T-helper 2 cell treated with Interferon-gamma antibody and Interleukin-4, amounts not matched to agents 5 μg/mL and 100 μg/mL, for 36 hours (primary cell): ENCODE measurements around the gene SLC37A1.

Experiments
- DNase-seq: peaks from one replicate; pipeline ENCODE4 v3.0.0; 2021; ENCODE audit warnings: low spot score
- H3K27ac Mint-ChIP-seq: one replicate; pipeline ENCODE4 v1.8.0; 2021; ENCODE audit warnings: mild to moderate bottlenecking, mixed read lengths
- H3K27me3 Mint-ChIP-seq: one replicate; pipeline ENCODE4 v1.8.0; 2021; ENCODE audit warnings: low read depth, mixed read lengths
- H3K36me3 Mint-ChIP-seq: one replicate; pipeline ENCODE4 v1.8.0; 2021; ENCODE audit warnings: low read depth, mixed read lengths
- H3K4me1 Mint-ChIP-seq: one replicate; pipeline ENCODE4 v1.8.0; 2021; ENCODE audit warnings: low read depth, mixed read lengths
- H3K4me3 Mint-ChIP-seq: one replicate; pipeline ENCODE4 v1.8.0; 2022; ENCODE audit warnings: mild to moderate bottlenecking, moderate library complexity, mixed read lengths
- H3K9me3 Mint-ChIP-seq: one replicate; pipeline ENCODE4 v1.8.0; 2021; ENCODE audit warnings: mixed read lengths

The SLC37A1 gene

DNA sequence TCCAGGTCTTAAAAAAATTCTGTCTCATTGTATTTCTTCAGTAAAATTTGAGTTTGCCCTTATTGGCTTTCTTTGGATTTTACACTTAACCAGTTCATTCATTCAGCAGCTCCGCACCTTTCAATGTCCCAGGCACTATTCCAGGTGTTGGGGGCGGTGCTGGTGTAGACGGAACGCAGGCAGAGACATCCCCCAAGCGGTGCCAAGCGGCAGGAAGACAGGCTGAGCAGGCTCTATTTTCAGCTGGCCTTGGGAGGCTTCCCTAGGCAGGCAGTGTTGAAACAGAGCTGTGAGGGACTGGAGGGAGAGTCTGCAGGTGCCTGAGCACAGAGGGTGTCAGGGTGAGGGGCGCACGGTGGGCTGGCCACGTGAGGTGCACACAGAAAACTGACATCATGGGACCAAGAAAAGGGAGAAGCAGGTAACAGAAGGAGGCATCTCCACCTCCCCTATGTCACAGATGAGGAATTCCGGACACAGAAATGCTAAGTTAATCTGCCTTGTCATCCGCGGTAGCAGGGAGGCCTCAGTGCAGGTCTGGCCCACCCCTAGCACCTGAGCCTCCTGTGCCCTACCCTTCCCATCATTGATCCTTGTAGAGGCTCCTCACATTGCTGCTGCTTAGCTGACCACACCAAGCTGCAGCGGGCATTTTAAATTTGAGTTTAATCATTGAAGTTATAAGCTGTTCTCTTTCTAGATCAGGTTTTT is 40.8 kb downstream of the SLC37A1 start:
- Mint-ChIP-seq H3K4me3 (no peak overlapping the region), H3K4me1 (no peaks in the 10 kb centered on the region), H3K36me3 (peaks cover 4% of the 10 kb centered on the region), H3K9me3 (no peaks in the 10 kb centered on the region), H3K27ac (no peak overlapping the region), H3K27me3 (no peaks in the 10 kb centered on the region)
- DNase-seq, result no peak

DNA sequence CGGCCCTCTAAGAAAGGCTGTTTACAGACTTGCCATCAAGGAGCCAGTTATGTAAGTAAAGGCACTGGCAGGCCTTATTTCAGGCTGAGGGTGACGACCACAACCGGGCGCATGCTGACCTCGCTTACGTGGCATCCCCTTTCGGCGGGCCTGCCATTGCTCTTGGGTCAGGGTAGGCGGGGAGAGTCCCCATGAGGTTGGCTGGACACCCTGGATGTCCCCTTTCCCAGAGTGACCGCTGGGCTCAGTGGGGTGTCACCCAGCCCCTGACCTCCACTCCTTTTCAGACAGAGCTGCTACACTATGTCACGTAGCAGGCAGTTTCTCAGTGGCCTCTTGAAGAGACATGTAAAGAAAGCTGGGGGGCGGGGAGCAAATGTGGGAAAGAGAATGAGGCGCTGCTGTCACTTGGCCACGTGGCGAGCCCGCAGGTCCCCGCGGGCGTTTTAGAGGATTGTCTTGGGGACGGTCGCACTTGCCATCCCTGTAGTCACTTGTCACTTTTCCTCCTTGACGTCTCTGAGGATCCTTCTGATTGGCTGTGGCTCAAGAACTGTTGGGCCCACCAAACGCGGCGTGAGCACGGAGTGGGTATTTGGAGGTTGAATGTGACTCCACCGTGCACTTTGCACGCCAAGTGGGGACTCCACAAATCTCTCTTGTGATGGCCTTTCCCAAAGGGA is 42.2 kb downstream of the SLC37A1 start:
- DNase-seq, result no peak
- Mint-ChIP-seq H3K4me1 (no peaks in the 10 kb centered on the region), H3K27ac (no peak overlapping the region), H3K27me3 (no peaks in the 10 kb centered on the region), H3K36me3 (no peaks in the 10 kb centered on the region), H3K9me3 (no peaks in the 10 kb centered on the region), H3K4me3 (no peak overlapping the region)

DNA sequence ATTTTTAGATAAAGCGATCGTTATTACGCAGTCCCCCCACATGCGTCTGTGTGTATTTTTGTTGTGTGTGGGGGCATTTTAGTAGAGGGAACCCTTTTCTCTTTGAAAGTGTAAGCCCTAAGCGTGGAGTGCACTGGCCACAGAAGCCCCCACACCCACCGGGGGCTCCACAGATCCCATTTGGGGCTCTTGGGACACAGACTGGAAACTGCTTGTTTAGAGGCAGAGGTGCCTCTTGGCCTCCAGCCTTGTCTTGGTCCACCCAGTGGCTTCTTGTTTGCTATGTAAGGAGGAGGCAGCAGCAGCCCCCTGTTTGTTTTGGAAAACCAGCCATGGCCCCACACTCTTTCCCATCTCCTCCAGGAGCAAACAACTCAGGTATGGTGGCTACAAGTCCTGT is 42.8 kb downstream of the SLC37A1 start:
- no peak for DNase-seq
- Mint-ChIP-seq H3K27ac (no peak overlapping the region), H3K27me3 (no peaks in the 10 kb centered on the region), H3K4me1 (no peaks in the 10 kb centered on the region), H3K36me3 (no peaks in the 10 kb centered on the region), H3K4me3 (no peak overlapping the region), H3K9me3 (no peaks in the 10 kb centered on the region)

DNA sequence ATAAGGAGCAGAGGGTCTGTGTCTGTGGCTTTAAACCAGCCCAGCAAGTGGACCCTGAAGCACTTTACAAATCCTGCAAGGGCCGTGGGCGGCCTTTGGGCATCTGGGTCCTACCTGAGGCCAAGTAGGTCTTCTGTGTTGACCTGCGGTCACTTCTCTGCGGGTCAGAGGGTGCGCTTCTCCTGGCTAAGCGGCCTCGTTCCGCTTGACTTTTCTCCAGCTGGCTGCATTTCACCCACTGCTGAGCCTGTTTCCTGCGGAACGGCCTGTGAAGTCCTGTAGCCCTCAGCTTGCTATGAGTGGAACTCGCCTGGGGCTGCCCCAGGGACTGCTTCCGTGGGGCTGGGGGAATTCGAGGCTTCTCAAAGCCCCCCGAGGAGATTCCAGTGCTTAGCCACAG is 43.3 kb downstream of the SLC37A1 start:
- no peak overlapping the region for H3K27ac Mint-ChIP-seq
- no peaks in the 10 kb centered on the region for H3K9me3 Mint-ChIP-seq
- no peak for DNase-seq
- H3K27me3 Mint-ChIP-seq, result no peaks in the 10 kb centered on the region
- H3K4me1 Mint-ChIP-seq, result no peaks in the 10 kb centered on the region
- no peak overlapping the region for H3K4me3 Mint-ChIP-seq
- no peaks in the 10 kb centered on the region for H3K36me3 Mint-ChIP-seq

DNA sequence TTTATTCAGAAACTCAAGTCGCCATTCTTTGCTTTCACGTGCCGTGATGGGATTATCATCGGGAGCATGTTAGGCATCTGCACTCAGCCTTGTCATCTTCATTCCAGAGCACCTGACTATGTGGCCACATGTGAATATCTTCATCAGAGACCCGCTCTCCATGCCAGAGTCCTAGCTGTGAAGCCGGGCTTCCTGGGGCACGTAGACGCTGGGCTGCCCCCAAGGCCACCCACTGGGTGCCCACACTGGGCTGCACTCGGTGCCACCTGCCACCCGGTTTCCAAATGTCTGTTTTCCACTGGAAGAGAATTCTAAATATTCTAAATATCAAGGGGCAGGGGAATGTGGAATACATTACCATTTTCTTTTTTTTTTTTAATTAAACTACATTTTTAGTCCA is 43.8 kb downstream of the SLC37A1 start:
- Mint-ChIP-seq H3K36me3 (no peaks in the 10 kb centered on the region), H3K4me1 (no peaks in the 10 kb centered on the region), H3K27me3 (no peaks in the 10 kb centered on the region), H3K4me3 (no peak overlapping the region), H3K27ac (no peak overlapping the region), H3K9me3 (no peaks in the 10 kb centered on the region)
- no peak for DNase-seq

DNA sequence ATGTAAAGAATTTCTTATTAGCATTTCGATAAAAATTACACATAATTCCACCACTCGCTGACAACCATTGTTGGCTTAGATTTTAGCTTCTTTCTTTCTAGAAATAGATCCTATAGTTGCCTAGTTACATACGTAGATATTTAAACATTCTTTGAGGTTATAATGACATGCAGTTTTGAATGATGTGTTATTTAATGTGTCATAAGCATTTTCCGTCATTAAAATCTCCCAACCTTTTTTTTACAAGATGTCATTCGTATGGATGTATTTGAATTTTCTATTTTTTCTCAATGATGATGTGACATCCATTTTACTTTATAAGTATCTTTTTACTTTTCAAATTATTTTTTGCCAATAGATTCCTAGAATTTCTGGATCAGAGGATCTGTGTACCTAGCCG is 44.7 kb downstream of the SLC37A1 start:
- no peaks in the 10 kb centered on the region for H3K9me3 Mint-ChIP-seq
- no peak overlapping the region for H3K27ac Mint-ChIP-seq
- no peaks in the 10 kb centered on the region for H3K4me1 Mint-ChIP-seq
- H3K4me3 Mint-ChIP-seq, result no peak overlapping the region
- no peaks in the 10 kb centered on the region for H3K27me3 Mint-ChIP-seq
- no peaks in the 10 kb centered on the region for H3K36me3 Mint-ChIP-seq
- DNase-seq, result no peak

DNA sequence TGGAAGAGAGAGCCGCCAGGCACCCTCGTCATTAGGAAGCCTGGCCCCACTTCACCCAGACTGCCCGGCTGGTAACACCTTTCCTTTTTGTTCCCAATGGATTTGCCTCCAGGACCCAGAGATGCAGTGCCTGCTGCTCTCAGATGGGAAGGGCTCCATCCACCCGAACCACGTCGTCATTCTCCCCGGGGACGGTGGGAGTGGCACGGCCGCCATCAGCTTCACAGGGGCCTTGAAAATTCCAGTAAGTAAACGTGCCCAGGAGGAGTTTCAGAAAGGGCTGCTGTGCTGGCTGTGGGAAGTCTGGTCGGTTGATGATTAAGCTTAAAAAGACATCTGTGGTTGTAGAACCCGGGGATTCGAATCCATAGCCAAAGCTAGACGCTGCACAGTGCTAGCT is 45.2 kb downstream of the SLC37A1 start:
- Mint-ChIP-seq H3K27me3 (no peaks in the 10 kb centered on the region), H3K4me3 (no peak overlapping the region), H3K9me3 (no peaks in the 10 kb centered on the region), H3K4me1 (no peaks in the 10 kb centered on the region), H3K36me3 (no peaks in the 10 kb centered on the region), H3K27ac (no peak overlapping the region)
- no peak for DNase-seq

DNA sequence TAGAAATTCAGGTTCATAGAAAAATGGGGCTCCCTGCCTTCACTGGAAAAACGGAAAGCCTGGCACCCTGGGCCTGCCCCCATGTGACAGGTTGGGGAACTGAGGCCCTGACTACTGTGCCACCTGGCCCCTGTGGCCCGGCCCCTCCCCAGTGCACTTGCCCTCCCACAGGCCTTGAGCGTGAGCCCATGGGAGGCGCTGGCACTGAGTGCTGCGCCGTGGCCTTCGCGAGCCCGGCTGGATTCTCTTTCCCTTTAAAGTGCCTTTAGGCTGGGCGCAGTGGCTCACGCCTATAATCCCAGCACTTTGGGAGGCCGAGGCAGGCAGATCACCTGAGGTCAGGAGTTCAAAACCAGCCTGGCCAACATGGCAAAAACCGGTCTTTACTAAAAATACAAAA is 45.7 kb downstream of the SLC37A1 start:
- Mint-ChIP-seq H3K36me3 (no peaks in the 10 kb centered on the region), H3K9me3 (no peaks in the 10 kb centered on the region), H3K4me3 (no peak overlapping the region), H3K4me1 (no peaks in the 10 kb centered on the region), H3K27me3 (no peaks in the 10 kb centered on the region), H3K27ac (no peak overlapping the region)
- DNase-seq, result no peak

DNA sequence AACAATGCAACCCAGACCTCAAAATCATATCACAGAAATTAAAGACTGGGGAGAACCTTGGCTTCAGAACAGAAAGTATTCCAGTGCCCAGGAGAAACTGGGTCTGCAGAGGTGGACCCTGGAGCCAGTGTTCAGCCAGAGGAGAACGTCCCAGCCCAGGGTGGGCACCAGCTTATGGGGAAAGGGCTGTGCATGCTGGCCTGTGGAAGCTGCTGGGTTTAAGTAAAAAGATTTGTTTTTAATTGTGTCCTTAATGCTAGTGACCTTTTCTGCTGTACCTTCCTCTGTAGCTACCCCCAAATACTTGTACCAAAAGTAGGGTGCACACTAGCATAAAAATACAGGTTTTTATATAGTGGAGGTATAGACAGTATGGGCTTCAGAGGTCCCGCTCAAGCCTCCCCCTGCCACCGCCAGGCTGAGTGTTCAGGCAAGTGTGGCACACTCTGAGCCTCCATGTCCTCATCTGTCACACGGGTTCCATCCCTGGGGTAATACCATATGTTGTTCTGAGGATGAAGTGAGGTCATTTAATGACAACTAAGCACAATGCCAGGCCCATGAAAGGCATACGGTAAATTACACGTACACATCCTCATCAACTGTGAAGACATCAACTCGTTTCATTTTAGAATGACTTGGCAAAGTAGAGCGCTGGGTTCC is 47.0 kb downstream of the SLC37A1 start:
- no peak overlapping the region for H3K4me3 Mint-ChIP-seq
- H3K27me3 Mint-ChIP-seq, result no peaks in the 10 kb centered on the region
- DNase-seq, result no peak
- no peaks in the 10 kb centered on the region for H3K36me3 Mint-ChIP-seq
- no peaks in the 10 kb centered on the region for H3K4me1 Mint-ChIP-seq
- H3K9me3 Mint-ChIP-seq, result no peaks in the 10 kb centered on the region
- no peak overlapping the region for H3K27ac Mint-ChIP-seq

DNA sequence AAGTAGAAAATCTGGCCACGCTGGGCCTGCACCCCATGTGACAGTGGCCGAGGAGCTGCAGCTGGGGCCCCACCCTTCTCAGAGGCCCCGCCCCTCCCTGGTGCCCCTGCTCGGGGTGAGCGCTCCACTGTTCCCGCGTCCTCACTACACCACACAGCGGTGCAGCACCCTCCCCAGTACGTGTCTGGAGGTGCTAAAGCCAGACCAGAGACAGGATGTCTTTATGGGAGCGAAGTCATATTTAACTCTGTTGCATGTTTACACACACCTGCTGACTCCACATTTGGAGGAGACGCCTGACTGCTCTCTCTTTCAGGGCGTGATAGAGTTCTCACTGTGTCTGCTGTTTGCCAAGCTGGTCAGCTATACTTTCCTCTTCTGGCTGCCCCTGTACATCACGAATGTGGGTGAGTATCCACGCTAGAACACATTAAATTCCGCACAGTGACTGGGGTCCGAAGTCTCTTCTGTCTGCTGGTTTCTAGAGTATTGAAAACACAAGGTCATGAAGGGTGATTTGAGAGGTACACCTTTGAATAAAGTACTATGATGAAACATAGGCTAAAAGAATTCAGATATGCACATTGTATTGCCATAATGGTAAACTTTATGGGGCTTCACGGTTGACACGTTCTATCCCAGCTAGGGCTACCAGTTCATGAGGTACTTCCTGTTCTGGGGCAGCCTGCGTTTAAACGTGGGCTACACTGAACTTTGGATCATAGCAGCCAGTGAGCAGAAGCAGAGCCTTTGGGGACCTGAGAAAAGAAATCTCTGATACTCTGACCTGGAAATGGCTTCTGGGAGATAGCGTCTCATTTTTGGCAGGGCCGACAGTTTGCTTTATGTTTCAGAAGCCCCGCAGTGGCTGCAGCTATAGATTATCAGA is 48.4 kb downstream of the SLC37A1 start:
- H3K4me3 Mint-ChIP-seq, result no peak overlapping the region
- no peaks in the 10 kb centered on the region for H3K9me3 Mint-ChIP-seq
- DNase-seq, result no peak
- no peaks in the 10 kb centered on the region for H3K36me3 Mint-ChIP-seq
- no peak overlapping the region for H3K27ac Mint-ChIP-seq
- no peaks in the 10 kb centered on the region for H3K27me3 Mint-ChIP-seq
- H3K4me1 Mint-ChIP-seq, result no peaks in the 10 kb centered on the region

DNA sequence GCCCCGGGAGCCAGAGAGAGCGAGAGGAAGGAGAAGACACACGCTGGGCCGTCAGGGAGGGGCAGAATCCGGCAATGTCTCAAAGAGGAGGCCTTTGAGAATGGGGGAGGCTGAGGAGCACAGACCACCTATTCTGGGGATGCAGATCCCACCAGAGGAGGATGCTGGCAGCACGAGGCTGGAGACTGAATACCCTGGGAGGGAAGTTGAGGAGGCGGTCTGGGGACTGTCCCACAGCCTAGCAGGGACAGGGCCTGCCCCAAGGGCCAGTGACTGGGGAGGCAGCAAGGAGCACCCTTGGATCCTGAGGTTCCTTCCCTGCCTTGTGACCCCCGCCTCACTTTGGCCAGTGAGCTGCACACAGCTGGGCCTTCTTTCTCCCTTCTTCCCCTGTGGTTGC is 49.2 kb downstream of the SLC37A1 start:
- DNase-seq, result no peak
- Mint-ChIP-seq H3K9me3 (no peaks in the 10 kb centered on the region), H3K4me1 (no peaks in the 10 kb centered on the region), H3K36me3 (no peaks in the 10 kb centered on the region), H3K27me3 (no peaks in the 10 kb centered on the region), H3K4me3 (no peak overlapping the region), H3K27ac (no peak overlapping the region)

DNA sequence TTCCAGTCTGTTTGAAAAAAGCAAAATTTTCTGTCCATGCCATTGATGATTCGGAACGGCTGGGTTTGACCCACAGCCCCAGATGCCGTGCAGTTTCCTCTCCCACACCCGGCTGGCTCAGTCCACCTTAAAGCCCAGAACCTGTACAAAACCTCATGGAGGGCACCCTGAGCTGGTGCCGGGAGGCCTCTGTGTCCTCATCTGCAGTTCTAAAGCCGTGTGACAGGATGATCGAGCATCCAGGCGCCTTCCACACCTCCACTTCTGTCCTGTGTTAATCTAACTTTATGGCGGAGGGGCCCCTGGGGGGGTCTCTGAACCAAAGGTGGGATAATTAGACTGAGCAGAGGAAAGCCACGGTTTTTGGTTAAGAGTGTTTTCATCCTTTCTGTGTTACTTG is 49.6 kb downstream of the SLC37A1 start:
- Mint-ChIP-seq H3K4me3 (no peak overlapping the region), H3K27me3 (no peaks in the 10 kb centered on the region), H3K4me1 (no peaks in the 10 kb centered on the region), H3K27ac (no peak overlapping the region), H3K9me3 (no peaks in the 10 kb centered on the region), H3K36me3 (no peaks in the 10 kb centered on the region)
- no peak for DNase-seq

DNA sequence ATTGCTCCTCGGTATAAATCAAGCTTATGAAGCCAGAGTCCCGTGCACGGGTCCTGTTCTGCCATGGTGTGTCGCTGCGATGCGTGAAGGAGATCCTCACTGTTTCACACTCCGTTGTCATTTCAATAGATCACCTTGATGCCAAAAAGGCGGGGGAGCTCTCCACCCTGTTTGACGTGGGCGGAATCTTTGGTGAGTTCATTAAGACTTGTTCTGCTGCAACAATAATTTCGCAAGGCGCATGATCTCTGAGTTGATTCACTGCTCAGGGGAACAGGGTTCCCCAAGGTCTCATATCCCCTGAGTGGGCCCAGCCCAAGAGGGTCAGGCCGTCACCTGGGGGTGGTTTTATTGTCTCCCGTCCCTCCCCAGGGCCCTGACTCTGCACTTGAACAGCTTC is 50.0 kb downstream of the SLC37A1 start:
- DNase-seq, result no peak

DNA sequence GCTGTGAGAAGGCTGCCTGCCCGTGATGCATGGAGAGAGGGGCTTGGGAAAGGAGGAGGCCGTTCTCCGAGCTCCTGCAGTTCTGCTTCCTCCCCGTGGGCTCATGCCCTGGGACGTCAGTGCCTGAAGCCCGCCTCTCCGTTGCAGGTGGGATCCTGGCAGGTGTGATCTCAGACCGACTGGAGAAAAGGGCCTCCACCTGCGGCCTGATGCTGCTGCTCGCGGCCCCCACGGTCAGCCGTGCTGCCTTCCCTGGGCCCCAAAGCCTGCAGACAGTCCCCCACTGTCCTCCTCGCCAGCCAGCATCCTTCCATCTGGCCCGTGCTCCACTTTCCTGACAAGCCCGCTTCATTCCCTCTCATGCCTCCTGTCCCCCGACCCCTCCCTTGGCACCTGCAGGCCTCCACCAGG is 50.9 kb downstream of the SLC37A1 start:
- H3K27ac Mint-ChIP-seq, result no peak overlapping the region
- DNase-seq, result no peak
- H3K4me1 Mint-ChIP-seq, result no peaks in the 10 kb centered on the region
- peaks cover 3% of the 10 kb centered on the region for H3K36me3 Mint-ChIP-seq
- no peaks in the 10 kb centered on the region for H3K27me3 Mint-ChIP-seq
- no peaks in the 10 kb centered on the region for H3K9me3 Mint-ChIP-seq
- no peak overlapping the region for H3K4me3 Mint-ChIP-seq

More for the DNA sequence above, 50.0 kb downstream of the SLC37A1 start:
- no peak overlapping the region for H3K27ac Mint-ChIP-seq
- no peaks in the 10 kb centered on the region for H3K27me3 Mint-ChIP-seq
- H3K9me3 Mint-ChIP-seq, result no peaks in the 10 kb centered on the region
- peaks cover 1% of the 10 kb centered on the region for H3K36me3 Mint-ChIP-seq
- no peaks in the 10 kb centered on the region for H3K4me1 Mint-ChIP-seq
- H3K4me3 Mint-ChIP-seq, result no peak overlapping the region
